Chondrocyte (in vitro differentiated cells): ENCODE measurements around the gene PAXIP1. TPM values are rescaled to one million over a fixed set of nuclear protein-coding genes. Genes with fewer than 3 reads are reported as not detected.

Experiments used
- DNase-seq: peaks from one replicate; pipeline ENCODE4 v3.0.0; 2021; ENCODE audit warnings: mixed read lengths, low spot score
- H3K27ac Mint-ChIP-seq: one replicate; pipeline ENCODE4 v1.8.0; 2021; ENCODE audit warnings: mild to moderate bottlenecking, moderate library complexity, mixed read lengths; ENCODE audit not compliant: unreplicated experiment
- H3K27me3 Mint-ChIP-seq: 2 replicates; pipeline ENCODE4 v1.8.0; 2021; ENCODE audit warnings: low read depth, mixed read lengths
- H3K36me3 Mint-ChIP-seq: 2 replicates; pipeline ENCODE4 v1.8.0; 2021; ENCODE audit warnings: low read depth, mixed read lengths
- H3K4me1 Mint-ChIP-seq: 2 replicates; pipeline ENCODE4 v1.8.0; 2021; ENCODE audit warnings: low read depth, mild to moderate bottlenecking, mixed read lengths
- H3K4me3 Mint-ChIP-seq: one replicate; pipeline ENCODE4 v1.8.0; 2021; ENCODE audit warnings: mild to moderate bottlenecking, moderate library complexity, mixed read lengths; ENCODE audit not compliant: unreplicated experiment
- H3K9me3 Mint-ChIP-seq: 2 replicates; pipeline ENCODE4 v1.8.0; 2021; ENCODE audit warnings: low read depth, mixed read lengths
- total RNA-seq: library from RNA; stranded (reverse); gene quantifications from 3 replicates; pipeline ENCODE4 v1.2.1, GENCODE V29; 2021
- TF ChIP-seq, protein P1 (sequence below): fragments of 200-600 bp; sonication (generic); IDR thresholded peaks from 2 replicates; pipeline ENCODE4 v1.5.0; 2021; ENCODE audit warnings: antibody characterized with exemption, mild to moderate bottlenecking, moderate library complexity

PAXIP1 gene
- total RNA-seq, 1 donor from 2014 or later, result 8.9 TPM

DNA sequence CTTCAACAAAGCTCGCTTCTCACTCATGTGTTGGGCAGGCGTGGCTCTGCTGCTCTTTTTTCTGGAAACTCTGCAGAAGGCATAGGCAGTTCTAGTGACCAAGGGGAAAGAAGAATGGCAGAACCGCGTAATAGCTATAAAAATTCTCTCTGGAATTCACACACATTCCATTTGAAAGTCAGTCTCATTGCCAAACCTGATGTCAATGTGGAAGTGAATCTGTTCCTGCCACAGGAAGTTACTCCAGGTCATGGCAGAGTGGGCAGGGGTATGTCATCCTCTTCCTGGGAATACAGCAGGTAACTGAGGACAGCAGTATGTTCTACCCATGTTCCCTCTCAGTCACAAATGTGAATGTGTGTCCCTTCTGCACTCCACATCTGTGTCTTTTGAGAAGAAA, 8.2 kb upstream of the PAXIP1 start:
- TF ChIP-seq, protein P1, sequence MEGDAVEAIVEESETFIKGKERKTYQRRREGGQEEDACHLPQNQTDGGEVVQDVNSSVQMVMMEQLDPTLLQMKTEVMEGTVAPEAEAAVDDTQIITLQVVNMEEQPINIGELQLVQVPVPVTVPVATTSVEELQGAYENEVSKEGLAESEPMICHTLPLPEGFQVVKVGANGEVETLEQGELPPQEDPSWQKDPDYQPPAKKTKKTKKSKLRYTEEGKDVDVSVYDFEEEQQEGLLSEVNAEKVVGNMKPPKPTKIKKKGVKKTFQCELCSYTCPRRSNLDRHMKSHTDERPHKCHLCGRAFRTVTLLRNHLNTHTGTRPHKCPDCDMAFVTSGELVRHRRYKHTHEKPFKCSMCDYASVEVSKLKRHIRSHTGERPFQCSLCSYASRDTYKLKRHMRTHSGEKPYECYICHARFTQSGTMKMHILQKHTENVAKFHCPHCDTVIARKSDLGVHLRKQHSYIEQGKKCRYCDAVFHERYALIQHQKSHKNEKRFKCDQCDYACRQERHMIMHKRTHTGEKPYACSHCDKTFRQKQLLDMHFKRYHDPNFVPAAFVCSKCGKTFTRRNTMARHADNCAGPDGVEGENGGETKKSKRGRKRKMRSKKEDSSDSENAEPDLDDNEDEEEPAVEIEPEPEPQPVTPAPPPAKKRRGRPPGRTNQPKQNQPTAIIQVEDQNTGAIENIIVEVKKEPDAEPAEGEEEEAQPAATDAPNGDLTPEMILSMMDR, result no peak
- H3K4me1 Mint-ChIP-seq, result no peaks in the 10 kb centered on the region
- H3K27me3 Mint-ChIP-seq, result no peaks in the 10 kb centered on the region

DNA sequence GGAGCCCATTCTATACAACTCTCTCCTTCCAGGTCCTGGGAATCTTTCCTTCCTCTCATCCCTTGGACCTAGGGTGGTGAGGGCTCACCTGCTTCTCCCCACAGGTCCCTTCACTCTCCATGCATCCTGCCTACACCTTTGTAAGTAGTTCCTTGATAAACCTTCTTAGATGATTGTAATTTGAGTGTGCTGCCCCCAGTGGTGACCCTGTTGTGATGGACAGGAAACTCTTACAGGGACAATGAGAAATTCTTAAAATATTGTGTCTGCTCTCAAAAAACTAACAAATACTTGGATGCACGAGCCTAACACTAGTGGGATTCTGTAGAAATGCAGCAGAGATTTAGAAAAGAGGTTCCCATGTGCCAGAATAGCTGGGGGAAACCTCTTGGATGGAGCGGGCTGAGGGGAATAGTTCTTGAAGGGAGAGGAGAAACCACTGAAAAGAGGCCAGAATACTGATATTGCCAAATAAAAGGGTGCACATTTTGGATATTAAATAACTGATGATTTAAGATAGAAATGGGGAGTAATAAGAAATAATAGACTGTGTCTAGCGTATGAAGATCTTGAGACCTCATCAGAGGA, 6.7 kb upstream of the PAXIP1 start:
- Mint-ChIP-seq H3K36me3 (no peaks in the 10 kb centered on the region), H3K9me3 (no peaks in the 10 kb centered on the region)

More for the DNA sequence above, 8.2 kb upstream of the PAXIP1 start:
- Mint-ChIP-seq H3K27ac (no peak overlapping the region), H3K9me3 (no peaks in the 10 kb centered on the region), H3K36me3 (no peaks in the 10 kb centered on the region), H3K4me3 (no peak overlapping the region)
- DNase-seq, result no peak

DNA sequence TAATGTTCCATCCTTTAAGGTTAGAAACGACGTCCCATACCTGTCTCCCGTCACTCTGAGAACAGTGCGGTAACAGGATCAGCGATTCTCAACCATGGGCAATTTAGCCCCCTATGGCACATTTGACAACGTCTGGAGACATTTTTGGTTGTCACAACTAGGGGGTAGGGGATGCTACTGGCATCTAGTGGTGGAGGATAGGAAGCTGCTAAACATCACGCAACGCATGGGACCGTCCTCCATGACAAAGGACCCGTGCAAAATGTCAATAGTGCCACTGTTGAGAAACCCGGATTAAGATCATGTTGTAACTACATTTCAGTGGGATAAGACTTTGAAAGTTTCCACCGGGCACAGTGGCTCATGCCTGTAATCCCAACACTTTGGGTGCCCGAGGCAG, 5.0 kb upstream of the PAXIP1 start:
- no peak for DNase-seq
- Mint-ChIP-seq H3K27ac (no peak overlapping the region), H3K4me1 (peaks cover 11% of the 10 kb centered on the region), H3K9me3 (no peaks in the 10 kb centered on the region), H3K4me3 (no peak overlapping the region), H3K36me3 (no peaks in the 10 kb centered on the region), H3K27me3 (no peaks in the 10 kb centered on the region)
- TF ChIP-seq, protein P1, result peak; percentile 59

More for the DNA sequence above, 6.7 kb upstream of the PAXIP1 start:
- H3K27me3 Mint-ChIP-seq, result no peaks in the 10 kb centered on the region
- no peak for DNase-seq
- no peak overlapping the region for H3K27ac Mint-ChIP-seq
- TF ChIP-seq, protein P1, result peak; percentile 62
- no peak overlapping the region for H3K4me3 Mint-ChIP-seq
- peaks cover 2% of the 10 kb centered on the region for H3K4me1 Mint-ChIP-seq

DNA sequence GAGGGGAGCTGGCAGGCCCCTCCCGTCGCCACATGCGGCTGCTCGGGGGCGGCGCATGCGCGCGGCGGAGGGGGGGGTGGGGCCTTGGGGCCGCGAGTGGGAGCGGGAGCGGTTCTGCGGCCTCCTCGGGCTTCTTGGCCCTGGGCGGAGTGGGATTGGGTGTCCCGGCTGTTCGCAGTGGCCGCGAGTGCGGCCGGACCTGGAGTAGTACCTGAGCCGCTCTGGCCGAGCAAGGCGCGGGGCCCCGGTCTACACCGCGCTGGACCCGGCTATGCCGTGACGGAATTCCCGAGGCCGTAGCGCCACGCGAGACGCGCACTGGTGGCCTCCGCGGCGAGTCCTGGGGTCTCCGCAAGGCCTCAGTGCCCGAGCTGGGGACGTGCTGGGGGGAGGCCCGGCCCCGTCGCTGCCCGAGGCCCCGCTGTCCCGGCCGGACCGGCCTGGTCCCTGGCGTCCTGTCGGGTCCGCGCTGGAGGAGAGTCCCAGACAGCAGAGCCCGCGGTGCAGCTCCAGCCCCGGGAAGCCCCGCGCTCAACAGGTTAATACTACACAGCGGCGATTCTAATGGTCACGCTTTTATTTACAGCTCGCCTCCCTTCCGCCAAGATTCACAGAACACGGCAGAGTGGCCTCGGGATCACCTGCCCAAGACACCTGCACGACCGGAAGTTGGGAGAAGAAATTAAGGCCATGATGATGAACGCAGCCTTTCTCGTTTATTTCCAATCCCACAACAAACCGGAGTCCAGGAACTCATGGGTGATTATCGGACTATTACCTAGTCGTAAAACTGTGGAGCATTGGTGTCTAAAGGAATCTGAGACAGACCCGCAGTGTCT, 671 bp upstream of the PAXIP1 start:
- Mint-ChIP-seq H3K4me1 (peaks cover 17% of the 10 kb centered on the region), H3K4me3 (peak overlapping the region; percentile 87), H3K36me3 (no peaks in the 10 kb centered on the region), H3K27me3 (no peaks in the 10 kb centered on the region), H3K9me3 (no peaks in the 10 kb centered on the region), H3K27ac (peak overlapping the region; percentile 81)
- no peak for DNase-seq
- TF ChIP-seq, protein P1, result peak; percentile 12

DNA sequence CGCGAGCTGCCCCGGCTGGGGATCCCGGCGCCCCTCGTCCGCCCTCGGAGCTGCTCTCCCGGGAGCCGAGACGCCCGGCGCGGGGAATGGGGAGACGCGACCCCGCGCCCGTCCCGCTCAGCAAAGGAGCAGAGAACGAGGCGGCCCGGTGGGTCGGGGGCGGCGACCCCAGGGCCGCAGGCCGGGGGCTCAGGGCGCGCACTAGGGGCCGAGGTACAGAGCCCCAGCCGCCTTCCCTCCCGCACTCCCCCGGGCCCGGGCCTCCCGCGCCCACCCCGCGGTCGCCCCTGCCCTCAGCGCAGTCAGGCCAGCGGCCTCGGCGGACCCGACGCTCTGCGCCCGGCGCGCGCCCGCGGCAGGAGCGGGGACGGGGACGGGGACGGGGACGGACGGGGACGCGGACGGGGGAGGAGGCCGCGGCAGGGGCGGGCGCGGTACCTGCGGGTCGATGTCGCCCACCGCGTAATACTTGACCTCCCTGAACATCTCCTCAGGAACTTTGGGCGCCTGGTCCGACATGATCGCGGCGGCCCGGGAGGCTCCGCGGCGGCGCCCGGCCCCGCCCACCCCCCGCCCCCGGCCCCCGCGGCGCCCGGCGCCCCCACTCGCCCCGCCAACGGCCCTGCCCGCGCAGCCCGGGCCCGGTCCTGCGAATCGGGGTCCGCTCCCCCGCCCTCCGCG, 373 bp downstream of the PAXIP1 start:
- TF ChIP-seq, protein P1, result no peak
- Mint-ChIP-seq H3K4me1 (peaks cover 17% of the 10 kb centered on the region), H3K27me3 (no peaks in the 10 kb centered on the region), H3K9me3 (no peaks in the 10 kb centered on the region), H3K4me3 (peak overlapping the region; percentile 40), H3K27ac (no peak overlapping the region), H3K36me3 (no peaks in the 10 kb centered on the region)
- DNase-seq, result no peak
